A204.1 (cell line): Measurements from ENCODE around the gene NDFIP2.

ENCODE experiments used
- FAIRE-seq: peaks from 2 replicates; lab custom pipeline; 2012; peaks lifted over from hg19 to GRCh38; lab: Jason Lieb, UNC

NDFIP2 gene, protein sequence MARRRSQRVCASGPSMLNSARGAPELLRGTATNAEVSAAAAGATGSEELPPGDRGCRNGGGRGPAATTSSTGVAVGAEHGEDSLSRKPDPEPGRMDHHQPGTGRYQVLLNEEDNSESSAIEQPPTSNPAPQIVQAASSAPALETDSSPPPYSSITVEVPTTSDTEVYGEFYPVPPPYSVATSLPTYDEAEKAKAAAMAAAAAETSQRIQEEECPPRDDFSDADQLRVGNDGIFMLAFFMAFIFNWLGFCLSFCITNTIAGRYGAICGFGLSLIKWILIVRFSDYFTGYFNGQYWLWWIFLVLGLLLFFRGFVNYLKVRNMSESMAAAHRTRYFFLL

DNA sequence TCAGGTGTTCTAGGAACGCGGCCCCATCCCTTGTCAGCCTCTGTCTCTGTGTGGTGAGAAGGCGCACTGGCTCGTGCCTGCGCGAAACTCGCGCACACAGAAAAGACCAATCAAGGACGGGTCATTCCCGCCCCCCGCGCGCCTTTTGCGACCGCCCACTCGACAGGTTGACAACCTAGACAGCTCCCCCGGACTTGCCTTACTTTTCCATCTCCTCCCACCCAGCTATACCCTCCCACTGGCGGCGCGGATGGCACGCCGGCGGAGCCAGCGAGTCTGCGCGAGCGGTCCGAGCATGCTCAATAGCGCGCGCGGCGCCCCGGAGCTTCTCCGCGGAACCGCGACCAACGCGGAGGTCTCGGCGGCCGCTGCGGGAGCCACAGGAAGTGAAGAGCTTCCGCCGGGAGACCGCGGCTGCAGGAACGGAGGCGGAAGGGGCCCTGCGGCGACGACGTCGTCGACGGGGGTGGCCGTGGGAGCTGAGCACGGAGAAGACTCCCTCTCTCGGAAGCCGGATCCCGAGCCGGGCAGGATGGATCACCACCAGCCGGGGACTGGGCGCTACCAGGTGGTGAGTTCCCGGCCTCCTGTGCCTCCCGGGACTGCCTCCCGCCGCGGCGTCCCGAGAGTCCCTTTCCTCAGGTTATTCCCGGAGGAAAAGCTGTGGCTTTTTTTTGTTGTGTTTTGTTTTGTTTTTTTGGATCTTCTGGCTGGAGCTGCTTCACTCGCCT, at the start of gene NDFIP2:
NDFIP2 (plus strand) TSS at position 202 of the 731 bp plus-strand sequence; CDS start at position 251, 49 bp downstream.
- no peak for FAIRE-seq

DNA sequence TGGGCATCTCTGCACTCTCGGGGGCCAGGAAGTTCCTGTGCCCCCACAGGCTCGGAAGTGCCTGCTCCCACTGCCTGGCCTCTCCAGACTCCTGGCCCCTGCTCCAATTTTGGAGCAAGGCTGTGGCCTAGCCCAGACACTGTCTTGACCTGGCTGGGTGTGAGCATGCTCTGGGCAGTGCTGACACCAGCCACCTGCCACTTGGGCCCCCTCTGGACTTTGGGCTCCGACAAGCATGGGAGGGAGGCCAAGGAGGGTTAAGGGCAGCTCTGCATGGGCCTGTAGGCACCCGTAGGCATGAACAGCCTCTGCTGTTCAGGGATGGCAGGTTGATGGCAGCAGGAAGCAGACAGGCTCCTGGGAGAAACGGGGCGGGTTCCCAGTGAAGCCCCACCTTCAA, 48.9 kb upstream of the NDFIP2 start:
- no peak for FAIRE-seq

DNA sequence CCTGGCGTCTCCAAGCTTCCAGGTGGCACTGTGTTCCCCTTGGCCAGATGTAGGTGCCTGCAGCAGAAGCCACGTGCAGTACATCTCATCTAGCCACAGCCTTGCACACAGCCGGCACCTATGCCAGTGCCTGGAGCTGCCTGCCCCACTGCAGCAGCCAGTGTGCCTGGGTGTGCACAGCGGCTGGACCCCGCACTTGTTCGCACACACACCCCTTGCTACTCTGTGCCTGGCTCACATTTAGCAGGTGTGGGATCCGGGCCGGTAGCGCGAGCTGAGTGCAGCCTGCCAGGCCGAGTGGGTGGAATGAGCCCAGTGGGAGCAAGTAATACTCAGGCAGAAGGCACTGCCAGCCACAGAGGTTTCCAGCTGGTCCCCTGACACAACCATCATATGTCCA, 48.0 kb upstream of the NDFIP2 start:
- FAIRE-seq = no peak

DNA sequence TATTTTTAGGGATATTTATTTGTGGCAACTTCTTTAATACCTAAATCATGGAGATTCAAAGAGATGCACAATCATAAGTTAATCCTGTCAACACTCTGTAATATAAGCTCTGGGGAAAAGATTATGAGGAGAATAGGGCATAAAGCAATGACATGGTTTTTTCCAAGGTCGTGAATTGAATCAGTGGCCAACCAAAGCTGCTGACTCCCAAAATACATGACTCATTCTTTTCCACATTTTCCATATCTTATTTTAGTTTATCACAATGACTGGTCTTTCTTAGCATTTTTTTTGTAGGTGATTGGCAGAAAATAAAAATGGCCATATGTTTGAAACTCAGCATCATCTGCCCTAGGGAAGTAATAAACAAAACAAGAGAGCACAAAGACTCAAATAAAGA, 46.4 kb upstream of the NDFIP2 start:
- no peak for FAIRE-seq

DNA sequence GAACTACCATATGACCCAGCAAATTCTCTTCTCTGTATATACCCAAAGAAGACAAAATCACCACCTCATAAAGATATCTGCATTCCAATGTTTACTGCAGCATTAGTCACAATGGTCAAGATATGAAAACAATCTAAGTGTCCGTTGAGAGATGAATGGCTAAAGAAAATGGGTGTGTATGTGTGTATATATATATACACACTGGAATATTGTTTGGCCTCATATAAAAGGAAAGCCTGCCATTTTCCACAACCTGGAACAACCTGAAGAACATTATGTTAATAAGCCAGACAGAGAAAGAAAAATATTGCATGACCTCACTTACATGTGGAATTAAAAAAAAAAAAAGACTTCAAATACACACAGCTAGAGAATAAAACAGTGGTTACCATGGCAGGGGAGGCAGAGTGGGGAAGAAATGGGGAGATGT, 45.4 kb upstream of the NDFIP2 start:
- FAIRE-seq = no peak

DNA sequence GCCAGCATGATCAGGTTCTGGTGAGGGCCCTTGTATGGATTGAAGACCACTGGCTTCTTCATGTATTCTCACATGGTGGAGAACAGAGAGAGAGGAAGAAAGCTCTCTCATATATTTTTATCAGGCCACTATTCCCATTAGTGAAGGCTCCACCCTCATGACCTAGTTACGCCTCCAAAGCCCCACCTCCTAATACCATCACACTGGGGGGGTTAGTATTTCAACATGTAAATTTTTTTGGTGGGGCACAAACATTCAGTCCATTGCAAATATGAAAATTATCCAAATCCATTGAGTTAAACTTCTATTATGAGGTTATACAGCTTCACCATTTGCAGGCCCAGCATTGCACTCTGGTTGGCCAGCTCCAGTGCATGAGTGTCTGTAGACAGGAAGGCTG, 41.7 kb upstream of the NDFIP2 start:
- FAIRE-seq = no peak

DNA sequence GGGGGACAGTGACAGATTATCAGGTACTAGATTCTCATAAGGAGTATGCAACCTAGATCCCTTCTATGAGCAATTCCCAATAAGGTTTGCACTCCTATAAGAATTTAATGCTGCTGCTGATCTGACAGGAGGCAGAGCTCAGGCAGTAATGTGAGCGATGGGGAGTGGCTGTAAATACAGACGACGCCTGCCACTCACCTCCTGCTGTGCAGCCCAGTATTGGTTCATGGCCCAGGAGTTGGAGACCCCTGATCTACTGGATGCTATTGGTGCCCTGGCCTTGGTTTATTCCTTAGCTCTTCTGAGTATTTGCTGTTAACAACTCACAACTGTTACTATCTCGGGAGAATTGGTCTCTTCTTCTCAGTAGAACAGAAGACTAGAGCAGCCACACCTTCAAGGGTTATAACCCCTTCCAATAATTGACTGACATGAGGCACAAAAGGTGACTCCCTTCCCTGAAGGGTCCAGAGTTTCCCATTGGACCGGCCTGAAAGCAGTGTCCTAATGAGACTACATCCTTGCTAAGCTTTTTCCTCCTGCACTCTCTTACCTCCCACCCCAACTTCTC, 39.9 kb upstream of the NDFIP2 start:
- no peak for FAIRE-seq

DNA sequence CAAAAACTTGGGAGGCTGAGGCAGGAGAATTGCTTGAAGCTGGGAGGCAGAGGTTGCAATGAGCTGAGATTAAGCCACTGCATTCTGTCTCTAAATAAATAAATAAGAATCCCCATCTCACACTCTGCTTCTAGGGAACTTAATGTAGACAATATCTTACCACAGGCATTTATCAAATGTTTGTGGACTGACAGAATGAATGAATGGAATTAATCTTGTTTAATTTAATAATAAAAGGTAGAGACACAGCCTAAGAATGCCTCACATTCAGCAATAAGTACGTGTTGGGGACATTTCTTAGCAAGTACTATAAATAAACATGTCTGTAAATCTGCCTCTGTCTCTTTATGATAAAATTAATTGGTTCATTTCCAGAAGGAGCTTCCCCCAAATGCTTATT, 38.7 kb upstream of the NDFIP2 start:
- FAIRE-seq = no peak

DNA sequence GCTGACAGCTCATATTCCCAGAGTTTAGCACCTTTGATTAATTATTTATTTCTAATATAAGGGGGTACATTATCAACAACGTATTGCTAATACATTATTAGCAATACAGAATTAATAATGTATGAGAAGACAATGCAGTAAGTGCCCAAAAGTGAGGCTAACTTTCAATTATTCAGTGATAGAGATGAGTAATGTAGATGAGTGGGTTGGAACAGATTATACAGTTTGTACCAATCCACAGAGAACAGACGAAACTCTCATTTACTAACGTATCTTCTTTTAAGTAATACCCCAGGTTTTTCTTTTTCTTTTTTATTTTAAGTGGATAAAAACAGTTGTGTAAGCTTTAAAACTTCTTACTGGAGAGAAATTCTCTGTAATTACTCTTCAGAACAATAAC, 38.2 kb upstream of the NDFIP2 start:
- no peak for FAIRE-seq

DNA sequence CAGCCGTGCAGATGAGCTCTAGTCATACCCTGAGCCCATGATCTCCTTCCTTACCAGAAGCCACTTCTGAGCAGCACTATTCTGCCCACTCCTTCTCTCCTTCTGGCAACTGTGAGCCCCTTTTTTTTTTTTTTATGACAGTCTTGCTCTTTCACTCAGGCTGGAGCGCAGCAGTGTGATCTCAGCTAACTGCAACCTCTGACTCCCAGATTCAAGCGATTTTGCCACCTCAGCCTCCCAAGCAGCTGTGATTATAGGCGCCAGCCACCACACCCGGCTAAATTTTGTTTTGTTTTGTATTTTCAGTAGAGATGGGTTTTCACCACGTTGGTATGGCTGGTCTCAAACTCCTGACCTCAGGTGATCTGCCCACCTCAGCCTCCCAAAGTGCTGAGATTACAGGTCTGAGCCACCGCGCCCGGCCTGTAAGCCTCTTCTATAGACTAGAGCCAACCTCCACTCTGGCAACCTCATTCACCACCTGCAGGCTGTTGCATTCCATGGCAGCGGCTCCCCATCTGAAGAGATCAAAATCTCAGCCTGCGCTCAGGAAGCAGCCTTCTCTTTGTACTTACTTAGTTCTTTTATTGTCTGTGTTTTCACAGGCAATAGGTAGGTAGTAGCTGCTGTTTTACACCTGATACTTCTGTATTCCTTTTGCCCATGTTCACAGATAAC, 34.8 kb upstream of the NDFIP2 start:
- FAIRE-seq = no peak

DNA sequence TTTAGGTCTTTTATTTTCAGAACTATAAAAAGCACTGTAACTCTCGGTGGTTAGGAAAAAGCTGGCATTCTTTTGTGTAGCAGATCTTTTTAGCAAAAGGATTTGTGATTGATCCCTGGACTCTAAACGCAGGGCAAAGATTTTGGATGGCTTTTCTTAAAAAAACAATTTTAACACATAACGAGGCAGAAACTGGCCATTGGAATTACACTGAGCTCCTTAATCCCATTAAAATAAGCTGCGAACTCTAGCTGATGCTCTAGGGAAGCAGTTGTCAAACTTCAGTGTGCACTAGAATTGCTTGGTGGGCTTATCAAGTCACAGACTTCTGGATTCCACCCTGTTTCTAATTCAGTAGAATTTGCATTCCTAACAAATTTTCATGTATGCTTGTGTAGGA, 33.8 kb upstream of the NDFIP2 start:
- FAIRE-seq = no peak

DNA sequence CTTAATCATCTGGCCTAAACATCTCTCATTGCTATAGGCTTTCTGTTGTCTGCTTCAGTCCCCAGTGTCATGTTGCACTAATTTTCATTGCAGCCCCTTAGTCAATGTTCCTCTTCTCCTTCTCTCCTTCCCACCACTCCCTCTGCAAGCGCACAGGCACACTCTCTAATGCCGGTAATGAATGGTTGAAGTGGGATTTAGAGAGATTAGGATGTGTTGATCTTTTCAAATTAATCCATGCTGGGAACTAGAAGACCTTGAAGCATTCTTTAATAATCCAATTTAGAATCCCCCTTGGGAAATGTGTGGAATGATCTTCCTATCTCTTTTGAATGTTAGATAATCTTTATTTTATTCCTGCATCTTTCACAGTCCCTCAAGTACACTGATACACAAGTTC, 33.2 kb upstream of the NDFIP2 start:
- FAIRE-seq = no peak

DNA sequence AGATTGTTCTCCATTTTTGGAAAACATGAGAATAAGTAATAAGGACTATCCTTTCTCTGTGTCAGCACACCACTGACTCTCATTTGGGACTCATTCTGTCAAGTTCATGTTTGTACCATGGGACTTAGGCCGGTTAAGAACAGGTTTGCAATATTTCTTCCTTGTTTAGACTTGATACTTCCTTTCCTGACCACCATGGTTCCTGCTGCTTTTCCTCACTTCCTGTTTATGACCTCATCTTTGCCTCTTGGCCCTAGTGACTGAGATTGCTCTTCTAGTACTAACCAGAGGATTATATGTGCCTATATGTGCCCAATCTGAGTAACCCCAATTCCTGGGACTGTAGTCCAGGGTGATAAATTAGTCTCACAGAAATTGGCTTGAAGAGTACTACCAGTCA, 32.5 kb upstream of the NDFIP2 start:
- FAIRE-seq = no peak

DNA sequence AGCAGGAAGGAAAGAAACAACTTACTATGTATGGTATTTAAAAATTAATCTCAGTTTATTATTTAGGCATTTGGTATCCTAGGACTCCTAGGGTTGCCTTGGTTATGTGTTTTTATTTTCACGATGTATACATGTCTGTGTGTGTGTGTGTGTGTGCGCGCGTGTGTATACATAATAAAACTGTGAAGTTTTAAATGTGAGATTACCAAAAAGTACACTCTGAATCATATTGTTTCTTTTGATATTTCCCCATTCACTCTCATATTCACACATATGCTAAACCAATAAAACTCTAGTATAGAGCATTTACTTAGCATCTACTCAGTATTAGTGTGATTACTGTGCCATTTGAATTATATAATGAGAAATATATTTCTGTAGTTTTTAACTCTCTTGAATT, 30.8 kb upstream of the NDFIP2 start:
- FAIRE-seq = no peak

DNA sequence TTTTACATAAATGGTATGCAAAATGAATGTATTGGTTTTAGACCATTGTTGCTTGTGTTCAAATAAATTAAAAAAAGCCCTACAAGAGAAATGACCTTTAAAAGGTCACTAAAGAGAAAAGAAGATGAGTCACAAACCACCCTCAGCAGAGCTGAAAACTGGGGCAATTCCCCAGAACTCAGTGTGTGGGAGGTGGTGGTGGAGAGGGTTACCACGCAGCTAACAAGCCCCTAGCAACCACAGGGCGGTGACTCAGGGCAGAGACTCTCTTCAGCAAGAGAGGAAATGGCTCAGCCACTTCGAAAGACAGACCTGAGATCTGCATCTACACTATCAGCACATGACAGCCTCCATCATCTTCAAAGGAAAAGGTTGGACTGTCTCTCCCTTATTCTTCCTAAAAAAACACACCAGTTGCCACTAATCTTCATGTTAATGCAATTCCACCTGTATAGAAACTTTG, 29.4 kb upstream of the NDFIP2 start:
- no peak for FAIRE-seq

DNA sequence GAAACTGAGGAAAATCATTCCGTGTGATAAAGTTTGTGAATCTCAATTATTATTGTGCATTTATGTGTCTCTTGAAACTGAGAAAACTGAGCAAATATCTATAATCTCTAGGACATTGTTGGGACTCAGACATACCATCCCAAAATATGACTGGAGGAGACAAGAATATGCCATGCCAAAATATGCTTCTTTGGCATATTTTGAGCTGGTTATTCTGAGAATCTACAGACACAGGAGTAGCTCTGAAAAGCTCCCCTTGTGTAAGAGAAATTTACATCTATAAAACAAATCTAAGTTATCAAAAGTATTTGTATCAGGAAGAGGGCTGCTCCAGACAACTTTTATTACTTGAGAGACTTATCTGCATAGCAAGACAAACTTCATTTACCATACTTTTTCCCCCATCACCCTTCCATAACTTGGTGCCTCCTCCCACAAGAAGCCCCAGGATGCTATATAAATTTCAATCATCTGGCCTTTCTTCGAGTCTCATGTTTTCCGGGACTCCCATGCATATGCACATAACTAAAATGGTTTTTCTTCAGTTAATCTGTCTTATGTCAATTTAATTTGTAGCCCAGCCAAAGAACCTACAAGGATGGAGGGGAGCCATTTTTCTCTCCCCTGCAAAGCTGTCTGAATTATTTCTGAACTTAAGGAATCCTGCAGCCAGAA, 28.6 kb upstream of the NDFIP2 start:
- no peak for FAIRE-seq

DNA sequence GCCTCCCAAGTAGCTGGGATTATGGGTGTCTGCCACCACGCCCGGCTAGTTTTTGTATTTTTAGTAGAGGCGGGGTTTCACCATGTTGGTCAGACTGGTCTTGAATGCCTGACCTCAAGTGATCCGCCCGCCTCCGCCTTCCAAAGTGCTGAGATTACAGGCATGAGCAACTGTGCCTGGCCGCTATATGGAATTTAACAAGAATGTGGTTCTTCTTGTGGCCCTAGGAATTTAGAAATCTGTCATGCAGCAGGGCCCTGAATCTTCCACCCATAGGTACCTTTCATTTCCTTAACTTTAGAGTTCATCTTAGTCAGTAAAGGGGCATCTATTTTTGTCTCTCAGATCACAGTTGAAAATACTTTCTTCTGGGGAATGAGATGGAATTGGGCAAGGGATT, 25.6 kb upstream of the NDFIP2 start:
- FAIRE-seq = no peak

DNA sequence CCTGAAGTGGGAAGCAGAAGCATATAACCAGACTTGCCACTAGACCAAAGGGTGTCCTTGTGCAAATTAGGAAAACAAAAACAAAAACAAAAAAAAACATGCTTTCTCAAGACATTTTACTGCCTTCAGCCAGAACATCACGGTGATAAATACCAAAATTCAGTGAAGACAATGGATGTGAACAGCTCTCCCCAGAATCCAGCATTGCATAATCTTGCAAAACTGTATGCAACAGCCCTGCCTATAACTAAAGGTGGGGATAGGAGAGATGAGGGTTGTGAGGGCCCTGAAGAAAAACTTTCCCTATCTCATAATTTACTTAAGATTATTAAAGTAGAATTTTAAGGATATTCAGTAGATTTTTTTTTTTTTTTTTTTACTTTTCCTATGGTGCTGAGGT, 24.9 kb upstream of the NDFIP2 start:
- FAIRE-seq = no peak

DNA sequence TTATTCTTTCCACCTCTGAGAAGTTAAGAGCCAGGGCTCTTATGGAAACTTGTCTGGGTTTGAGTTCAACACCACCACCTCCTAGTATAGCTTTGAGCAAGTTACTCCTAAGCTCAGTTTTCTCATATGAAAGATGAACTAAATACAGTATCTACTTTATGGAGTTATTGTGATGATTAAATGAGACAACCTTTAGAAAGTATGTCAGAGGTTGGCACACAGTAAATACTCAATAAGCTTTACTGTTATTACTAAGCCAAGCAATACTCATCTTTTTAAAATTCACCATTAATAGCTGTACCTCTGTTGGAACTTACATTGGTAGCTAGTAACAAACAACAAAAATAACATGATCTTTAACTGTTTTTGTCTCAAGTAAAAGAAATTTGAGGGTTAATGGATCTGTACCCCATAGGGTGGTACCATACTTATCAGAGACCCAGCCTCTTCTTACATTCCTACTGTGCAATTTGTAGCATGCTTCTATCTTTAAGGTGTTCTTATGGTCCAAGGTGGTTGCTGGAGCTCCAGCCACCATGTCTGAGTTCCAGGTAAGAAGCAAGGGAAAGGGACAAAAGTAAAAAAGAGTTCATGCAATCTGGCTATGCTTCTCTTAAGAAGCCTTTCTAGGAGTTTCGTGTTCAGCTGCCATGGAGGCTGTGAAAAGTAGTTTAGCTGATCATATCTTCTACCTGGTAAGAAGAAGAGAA, 24.1 kb upstream of the NDFIP2 start:
- no peak for FAIRE-seq

DNA sequence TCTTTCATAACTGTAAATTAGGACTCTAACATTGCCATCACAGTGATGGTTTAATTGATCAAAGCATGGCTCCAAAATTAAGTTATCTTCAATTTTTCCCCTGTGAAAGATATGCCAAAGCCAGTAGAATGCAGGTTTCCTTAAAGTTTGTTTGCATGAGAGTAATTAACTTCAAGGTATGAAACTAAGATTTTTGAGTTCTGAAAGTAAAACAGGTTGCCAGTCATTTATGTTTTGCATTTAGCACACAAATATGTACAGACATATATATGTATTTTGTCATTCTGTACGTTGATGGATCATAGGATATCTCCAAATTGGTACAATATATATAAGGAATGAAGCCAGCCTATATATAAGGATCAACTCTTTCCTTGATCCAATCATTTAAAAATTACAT, 23.6 kb upstream of the NDFIP2 start:
- no peak for FAIRE-seq

DNA sequence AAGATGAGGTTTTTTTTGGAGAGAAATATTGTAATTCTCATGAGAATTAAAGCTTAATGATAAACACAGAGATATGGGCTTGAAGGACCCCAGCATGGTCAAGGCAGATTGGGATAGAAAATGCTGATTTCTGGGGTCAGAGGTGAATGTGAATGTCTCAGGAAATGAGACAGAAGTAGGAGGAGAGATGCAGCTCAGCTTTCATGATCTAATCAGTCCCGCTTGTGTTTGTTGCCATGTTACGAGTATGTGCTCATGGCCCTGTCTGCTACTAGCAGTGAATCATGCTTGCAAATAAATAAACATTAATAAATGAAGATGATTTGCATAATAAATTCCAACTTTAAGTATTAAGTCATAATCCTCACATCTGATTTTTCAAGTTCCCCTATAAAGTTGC, 23.0 kb upstream of the NDFIP2 start:
- FAIRE-seq = no peak

DNA sequence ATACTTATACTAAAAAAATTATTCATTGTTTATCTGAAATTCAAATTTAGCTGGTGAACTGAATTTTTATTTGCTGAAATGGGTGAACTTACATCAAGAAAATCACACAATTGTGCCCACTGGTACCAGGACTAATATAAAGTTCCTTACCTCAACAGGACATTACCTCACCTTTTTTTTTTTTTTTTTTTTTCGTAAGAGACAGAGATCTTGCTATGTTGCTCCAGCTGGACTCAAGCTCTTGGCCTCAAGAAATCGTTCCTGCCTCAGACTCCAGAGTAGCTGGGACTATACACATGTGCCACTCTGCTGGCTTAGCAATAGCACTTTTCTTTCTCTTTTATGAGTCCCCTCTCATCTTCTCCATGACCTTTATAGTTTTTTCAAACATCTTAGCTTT, 22.5 kb upstream of the NDFIP2 start:
- FAIRE-seq = no peak
